HG03039 (cell line): ENCODE data around the gene SUGCT.
"Not testable (repeated sequence)": the region's sequence is repeated elsewhere in the genome, so short reads cannot be mapped to it uniquely, and the experiment has no call there.

Source experiments
- ATAC-seq: cut with Tn5 transposase; IDR thresholded peaks from one replicate; pipeline ENCODE4 v1.9.1; 2021; ENCODE audit warnings: mild to moderate bottlenecking, moderate library complexity; ENCODE audit not compliant: unreplicated experiment

SUGCT gene

DNA sequence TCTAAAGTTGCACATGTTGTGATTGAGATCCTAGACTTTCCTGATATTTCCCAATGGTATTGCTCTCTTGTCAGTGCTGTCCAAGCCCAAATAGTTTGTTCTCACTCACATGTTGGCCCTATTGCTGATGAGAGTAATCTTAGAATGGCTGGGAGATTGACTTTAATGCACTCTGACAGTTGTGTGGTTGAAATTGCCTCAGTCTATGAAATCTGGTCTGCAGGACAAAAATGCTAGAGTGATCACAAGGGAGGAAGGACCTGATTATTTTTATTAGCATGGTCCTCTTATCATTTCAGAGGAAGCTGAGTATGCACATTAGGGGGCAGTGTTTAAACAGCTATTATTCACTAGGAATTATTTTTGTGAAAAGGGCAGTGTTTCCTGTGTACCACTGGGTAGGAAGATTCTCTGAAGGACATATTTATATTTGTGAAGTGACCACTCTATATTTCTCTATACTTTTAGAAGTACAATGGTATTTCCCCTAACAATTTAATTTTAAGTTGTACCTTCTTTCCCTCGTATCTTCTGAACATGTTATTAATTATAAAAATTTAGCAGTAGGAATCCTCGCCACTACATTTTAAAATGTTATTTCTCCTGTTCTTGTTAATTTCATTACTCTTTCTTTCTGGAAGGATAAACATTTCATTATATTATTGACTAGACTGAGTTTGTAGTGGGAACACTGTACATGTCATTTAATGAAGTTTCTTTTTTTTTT is 64.4 kb downstream of the SUGCT start:
- no peak for ATAC-seq

DNA sequence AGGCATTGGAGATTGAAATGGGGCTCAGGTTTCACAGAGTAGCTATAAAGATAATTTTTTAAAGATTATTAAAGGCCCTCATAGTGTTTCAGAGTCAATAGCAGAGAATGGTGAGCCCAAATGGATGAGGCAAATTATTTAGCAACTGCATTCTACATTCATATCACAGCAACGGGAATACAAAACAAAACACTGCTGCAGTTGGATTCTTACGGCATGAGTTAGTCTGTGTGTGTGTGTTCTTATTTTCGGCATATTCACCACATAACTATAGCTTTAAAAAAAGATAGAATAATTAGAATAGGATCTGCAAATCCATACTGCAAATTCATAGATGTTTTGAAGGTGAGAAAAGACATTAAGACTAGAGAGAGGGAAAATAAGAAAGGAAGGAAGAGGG is 66.0 kb downstream of the SUGCT start:
- ATAC-seq, result no peak

DNA sequence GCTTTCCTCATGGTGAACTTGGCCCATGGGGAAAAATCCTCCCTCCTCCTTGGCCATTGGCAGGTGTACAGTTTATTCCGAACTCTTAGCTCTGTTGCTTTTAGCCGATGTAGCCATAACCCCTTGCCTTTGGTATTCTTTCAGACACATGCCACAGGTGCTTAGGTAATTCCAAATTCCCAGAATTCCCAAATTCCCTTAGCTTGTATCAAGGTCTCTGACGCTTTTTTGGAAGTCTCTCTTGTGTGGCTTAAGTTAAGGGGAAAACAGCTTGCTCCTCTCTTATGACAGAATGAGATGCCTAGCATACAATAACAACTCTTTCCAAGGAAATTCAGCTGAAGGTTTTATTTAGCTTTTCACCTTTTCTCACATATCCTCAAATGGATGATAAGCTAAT is 68.0 kb downstream of the SUGCT start:
- no peak for ATAC-seq

DNA sequence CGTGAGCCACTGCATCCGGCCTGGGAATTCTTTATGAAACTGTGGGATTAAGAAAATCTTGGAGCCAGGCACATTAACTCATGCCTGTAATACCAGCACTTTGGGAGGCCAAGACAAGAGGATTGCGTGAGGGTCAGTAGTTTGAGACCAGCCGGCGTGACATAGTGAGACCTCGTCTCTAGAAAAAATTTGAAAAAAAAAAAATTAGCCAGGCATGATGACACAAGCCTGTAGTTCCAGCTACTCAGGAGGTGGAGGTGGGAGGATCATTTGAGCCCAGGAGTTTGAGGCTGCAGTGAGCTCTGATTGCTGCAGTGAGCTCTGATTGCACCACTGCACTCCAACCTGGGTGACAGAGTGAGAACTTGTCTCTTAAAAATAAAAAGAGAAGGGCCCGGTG is 69.8 kb downstream of the SUGCT start:
- ATAC-seq, result no peak

DNA sequence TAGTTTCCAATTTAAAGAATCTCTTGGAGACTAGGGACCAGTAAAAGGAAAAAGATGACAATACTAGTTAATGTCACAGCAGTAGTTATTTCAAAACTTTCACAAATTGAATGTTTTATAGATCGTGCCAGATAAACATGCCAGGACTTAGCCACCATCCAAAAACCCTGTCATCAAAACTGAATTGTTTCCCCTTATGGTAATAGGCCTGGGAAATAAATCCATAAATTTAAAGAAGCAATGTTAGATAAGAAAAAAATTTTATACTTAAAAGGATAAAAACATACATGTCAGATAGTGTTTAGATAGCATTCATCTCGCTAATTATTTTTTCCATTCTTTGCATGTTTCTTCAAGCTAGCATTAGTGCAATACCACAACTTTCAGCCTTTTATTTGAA is 71.2 kb downstream of the SUGCT start:
- no peak for ATAC-seq

DNA sequence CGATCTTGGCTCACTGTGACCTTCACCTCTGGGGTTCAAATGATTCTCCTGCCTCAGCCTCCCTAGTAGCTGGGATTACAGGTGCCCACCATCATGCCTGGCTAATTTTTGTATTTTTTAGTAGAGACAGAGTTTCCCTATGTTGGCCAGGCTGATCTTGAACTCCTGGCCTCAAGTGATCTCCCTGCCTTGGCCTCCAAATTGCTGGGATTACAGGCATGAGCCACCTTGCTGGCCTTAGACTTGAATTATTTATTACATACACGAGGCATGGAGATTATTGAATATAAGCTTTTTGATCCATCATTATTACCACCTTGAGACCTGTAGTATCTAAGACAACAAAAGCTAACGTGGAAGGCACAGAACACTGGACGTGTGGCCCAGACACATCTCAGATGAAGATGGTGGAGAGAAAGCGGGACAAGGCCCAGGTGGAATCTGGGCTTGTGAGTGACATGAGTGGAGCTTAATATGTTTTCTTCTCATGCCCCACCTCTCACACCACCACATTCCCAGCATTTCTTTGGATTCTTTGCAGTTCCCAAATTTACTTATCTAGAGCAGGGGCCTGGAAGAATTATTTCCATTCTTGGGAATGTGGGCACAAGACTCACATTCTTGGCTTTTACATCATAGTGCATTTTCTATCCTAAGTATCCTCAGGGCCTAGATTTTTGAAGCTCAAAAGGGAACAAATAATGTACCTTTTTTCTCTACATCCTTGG is 76.6 kb downstream of the SUGCT start:
- ATAC-seq, result no peak

DNA sequence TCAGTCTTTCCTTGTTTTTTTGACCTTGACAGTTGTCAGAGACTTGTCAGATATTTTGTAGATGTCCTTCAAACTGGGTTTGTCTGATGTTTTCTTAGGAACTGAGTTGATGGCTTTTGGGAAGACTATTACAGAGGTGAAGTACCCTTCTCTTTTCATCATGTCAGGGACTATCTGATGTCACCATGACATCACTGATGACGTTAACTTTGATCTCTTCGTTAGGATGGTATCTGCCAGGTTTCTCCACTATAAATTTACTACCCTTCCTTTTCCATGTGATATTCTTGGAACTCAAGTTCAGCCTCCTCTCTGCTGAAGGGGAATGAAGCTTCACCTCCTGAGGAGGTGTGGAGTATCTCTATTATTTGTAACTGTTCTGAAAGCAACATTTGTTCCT is 78.5 kb downstream of the SUGCT start:
- no peak for ATAC-seq

DNA sequence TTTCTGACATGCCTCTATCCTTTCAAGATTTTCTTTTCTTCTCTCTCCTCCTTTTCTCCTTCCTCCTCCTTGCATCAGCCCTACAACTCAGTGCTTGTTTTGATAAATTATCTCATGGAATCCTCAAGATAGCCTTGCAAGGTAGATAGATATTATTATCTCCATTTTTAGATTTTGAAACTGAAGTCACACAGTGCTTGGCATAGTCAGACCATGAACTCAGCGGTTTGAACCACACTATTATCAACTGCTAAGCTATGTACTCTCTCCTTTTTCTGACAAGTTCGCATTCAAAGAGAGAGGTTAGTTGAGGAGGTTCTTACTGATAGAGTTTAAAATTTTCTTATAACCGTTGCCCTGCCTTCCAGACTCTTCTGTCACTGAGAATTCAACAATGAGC is 79.1 kb downstream of the SUGCT start:
- ATAC-seq, result no peak

DNA sequence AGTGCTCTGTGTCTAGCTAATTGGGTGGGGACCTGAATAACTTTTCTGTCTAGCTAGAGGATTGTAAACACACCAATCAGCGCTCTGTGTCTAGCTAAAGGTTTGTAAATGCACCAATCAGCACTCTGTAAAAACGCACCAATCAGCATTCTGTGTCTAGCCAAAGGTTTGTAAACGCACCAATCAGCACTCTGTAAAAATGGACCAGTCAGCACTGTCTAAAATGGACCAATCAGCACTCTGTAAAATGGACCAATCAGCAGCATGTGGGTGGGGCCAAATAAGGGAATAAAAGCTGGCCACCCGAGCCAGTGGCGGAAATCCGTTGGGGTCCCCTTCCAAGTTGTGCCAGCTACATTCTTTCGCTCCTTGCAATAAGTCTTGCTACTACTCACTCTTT is 83.8 kb downstream of the SUGCT start:
- not testable (repeated sequence) for ATAC-seq

DNA sequence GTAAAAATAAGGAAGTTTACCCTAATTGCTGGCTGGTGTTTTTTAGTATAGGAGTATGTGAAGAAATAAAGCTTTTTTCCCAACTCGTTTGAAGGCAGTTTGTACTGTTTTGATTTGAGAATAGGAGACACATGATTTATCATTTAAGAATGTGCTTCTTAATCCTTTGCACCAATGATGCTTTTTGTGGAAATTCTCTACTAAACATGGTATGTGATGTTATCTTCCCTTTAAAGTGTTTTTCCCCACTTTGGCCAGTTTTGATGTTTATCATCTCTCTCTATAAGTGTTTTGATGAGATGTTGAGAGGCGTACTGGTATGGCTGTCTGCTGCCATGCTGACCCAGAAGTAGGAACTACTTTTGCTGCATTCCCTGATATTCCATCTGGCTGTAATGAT is 85.1 kb downstream of the SUGCT start:
- no peak for ATAC-seq

DNA sequence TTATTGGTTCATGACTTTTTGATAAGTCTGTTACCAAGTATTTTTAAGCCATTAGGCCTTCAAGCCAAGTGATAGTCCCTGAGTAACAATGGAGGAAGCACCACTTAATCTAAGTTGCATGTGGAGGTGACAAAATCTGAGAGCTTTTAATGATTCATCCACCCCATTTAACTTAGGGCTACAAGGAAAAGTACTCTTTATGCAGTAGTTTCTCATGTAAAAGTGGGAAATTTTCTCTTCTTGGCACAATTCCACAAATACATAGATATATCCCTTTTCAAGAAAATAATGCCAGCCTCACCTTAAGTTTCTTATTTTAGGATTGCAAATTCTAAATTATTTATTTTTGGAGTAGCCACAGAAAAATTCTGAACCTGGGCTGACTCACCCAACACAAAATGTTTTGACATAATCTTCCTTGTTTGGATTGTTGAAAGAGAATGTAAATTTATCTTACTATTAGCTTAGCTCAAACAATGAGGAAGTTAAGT is 85.7 kb downstream of the SUGCT start:
- no peak for ATAC-seq

DNA sequence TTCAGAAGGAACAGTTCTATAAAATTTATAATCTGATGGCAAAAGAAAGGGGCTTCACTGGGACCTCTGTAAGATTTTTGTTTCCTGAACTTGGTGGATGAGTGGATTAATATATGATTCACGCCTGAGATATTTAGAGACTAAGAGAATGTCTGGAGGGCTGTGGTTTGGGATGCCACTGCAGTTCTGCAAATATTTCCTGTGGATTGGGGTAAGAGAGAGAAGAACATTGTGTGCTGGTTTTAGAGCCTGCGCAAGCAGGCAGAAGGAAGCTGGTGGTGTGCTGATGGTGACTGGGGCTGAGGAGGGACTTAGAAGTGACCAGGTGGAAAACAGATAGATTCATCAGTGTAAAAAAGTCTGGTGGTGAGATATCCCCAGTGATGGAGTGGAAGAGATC is 87.0 kb downstream of the SUGCT start:
- no peak for ATAC-seq

DNA sequence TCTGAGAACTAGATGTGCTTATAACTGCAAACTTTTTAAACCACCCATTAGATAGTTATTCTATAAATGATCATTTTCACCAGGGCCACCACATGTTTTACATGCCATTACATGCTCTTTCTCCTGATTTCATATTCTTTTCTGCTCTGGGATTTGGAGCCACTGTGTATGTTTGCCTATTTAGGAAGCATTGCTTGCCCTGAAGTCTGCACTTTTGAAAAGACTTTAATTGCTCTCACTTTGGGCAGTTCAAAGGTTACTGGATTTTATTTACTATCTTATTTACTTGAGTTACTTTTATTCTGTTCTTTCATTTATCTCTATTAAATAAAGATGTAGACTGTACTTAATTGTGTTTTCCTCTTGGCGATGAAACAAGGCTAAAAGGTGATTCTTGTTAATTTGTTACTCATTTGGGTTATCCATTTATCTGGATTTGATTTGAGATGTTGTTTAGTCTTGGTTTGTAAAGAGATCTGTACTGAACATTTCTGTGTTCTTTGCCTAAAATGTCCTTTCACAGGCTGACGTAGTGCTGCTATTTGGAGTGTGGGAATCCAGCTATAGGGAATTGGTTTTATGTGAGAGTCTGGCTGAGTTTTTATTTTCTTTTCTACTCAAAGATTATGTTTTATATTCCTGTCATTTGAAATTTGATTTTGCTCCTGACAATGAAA is 88.8 kb downstream of the SUGCT start:
- no peak for ATAC-seq

DNA sequence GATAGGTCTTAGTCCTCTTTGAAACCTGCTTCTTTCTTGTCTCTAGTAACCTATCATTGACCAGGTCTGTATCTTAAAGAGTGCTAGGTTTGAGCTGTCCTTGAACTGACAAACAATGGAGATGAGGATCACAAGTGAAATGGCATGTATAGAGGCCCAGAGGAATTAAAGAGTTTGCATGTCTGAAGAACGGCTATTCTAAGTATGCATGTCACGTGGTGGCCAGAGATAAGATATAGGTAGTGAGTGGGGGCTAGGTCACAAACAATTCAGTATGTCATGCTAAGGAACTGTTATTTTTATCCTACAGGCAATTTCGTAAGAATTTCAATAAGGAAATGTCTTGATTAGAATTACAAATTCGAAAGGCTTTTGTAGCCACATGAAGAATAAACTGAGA is 95.3 kb downstream of the SUGCT start:
- ATAC-seq, result no peak

DNA sequence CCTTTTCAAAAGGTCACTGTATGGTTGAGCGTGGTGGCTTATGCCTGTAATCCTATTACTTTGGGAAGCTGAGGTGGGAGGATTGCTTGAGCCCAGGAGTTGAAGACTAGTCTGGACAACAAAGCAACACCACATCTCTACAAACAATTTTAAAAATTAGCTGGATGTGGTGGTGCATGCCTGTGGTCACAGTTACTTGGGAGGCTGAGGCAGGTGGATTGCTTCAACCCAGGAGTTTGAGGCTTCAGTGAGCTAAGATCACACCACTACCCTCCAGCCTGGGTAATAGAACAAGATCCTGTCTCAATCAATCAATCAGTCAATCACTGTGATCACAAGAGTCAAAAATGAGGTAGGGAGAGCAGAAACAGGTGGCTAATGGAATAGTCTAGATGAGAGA is 97.0 kb downstream of the SUGCT start:
- ATAC-seq, result no peak

DNA sequence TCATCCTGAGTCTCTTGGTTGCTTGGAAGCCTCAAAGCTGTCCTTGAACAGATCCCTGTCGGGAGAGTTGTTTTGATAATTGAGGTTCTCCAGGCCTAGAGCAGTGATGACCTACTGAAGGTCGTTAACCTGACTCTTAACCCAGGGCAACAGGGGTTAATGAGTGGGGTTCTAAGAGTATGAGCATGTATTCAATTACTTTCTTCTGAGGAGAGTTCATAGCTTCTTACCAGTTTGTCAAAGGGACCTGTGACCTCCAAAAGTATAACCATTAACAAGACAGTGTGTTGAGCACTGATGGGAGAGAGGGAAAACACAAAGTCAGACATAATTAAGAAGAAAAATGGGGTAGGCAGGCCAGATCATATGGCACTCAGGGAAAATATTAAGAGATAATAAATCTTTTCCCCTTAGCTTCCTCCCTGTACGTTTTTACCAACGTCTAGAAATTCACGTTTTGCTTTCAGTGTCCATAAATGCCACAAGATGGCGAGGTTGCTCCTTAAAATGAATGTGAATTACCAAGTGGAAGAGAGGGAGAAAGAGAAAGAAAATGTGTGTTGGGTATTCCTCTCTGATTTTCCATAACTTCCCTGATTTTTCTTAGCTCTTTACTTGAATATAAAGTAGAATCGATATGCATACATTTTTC is 97.6 kb downstream of the SUGCT start:
- no peak for ATAC-seq

DNA sequence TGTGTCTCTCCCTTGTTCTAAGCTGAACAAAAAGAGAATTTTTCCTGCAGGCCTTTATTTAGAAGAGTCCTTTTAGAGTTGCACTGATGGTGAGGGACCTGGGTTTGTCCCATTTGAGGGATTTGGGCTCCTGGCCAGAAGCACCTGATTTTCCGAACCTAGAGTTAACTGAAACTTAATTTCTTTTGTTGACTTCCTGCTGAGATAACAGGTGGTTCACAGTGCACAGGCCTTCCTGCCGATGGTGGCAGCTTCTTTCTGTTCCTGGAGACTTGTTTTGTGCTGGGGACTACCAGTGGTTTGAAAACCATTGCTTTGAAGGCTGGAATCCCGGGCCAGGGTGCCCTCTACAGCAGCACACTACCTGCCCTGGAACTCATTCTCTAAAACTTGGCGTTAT is 99.2 kb downstream of the SUGCT start:
- ATAC-seq, result no peak

DNA sequence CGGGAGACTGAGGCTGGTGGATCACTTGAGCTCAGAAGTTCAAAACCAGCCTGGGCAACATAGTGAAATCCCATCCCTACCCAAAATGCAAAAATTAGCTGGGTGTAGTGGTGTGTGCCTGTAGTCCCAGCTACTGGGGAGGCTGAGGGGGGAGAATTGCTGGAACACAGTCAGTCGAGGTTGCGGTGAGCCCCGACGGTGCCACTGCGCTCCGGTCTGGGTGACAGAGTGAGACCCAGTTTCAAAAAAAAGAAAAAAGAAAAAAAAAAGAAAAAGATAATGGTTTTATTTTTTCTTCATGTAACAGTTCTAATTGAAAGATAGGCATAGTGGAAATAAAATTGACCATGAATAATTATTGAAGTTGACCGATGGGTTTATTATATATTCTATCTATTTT is 99.9 kb downstream of the SUGCT start:
- no peak for ATAC-seq

DNA sequence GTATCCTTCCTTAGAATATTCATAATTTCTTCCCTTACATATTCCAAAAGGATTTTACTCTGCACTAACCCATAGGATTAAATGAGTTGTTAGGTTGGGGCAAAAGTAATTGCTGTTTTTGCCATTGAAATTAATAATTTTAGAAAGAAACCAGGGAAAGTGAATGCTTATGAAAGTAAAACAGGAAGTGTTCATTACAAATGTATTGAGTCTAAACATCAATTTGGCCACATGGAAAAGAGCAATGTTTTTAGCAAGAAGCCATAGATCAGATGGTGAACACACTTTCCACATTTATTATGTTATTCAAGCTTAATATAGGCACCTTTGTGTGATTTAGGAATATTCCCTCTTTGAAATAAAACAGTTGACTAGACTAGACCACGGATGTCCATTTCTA is 102.9 kb downstream of the SUGCT start:
- ATAC-seq, result no peak

DNA sequence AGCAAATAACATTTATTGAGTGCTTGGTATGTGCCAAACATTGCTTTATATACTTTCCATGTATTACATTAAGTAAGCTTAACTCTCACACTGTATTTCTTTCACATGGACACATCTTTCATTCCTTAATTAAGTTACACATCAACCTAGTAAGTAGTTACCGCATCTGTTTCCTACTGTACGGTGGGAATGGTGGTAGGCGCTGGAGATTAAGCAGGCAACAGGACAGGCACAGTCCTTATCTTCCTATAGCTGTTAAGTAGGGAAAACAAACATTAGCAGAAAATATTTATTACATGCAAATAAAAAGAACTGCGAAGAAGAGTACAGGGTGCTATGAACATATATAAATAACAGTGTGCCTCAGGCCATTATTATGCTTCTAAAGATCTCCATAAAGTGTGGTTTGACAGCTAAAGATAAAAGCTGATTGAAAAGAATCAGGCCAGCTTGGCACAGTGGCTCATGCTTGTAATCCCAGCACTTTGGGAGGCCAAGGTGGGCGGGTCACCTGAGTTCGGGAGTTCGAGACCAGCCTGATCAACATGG is 105.0 kb downstream of the SUGCT start:
- ATAC-seq, result no peak

DNA sequence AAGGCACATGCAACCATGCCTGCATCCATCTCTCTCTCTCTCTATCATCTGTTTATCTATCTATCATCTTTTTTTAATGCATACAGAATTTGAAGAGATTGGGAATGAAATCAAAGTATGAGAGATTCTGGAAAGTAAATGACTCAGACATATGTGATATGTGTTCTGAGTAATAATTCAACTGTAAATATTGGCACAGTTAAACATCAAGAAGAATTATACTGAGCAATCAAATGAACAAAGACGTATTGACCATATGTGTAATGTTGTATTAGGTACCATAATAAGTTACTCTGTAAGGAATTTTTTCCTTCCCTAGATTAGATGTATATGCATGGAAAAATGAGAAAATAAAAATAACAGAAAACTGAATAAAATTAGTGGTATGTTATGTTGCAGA is 108.3 kb downstream of the SUGCT start:
- no peak for ATAC-seq
